Kidney (tissue), 14 donors: ENCODE measurements around the gene TRPV5. TPM values are rescaled to one million over a fixed set of nuclear protein-coding genes. Genes with fewer than 3 reads are reported as not detected.

Experiments used
- DNase-seq, 5 donors: peaks; one replicate each; pipeline ENCODE4 v3.0.0-alpha.2; 2013 to 2020
- FAIRE-seq: peaks from 2 replicates; lab custom pipeline; 2012; peaks lifted over from hg19 to GRCh38; lab: Jason Lieb, UNC
- H3K27ac ChIP-seq, 2 donors: one replicate each; pipeline ENCODE4 v1.7.0; 2013; ENCODE audit warnings: low read depth in 2 of 2, low read length in 2 of 2, inconsistent platforms in 1 of 2
- H3K27me3 ChIP-seq: one replicate; pipeline ENCODE4 v1.7.1; 2013; ENCODE audit warnings: low read length, inconsistent platforms; ENCODE audit not compliant: control insufficient read depth, insufficient read depth
- H3K36me3 ChIP-seq, 3 donors: one replicate each; pipeline versions ENCODE4 v1.7.0 to v1.7.1; 2013; ENCODE audit warnings: low read length in 3 of 3, control low read depth in 1 of 3, inconsistent platforms in 1 of 3; ENCODE audit not compliant: insufficient read depth in 3 of 3, control insufficient read depth in 2 of 3
- H3K4me1 ChIP-seq, 3 donors: one replicate each; pipeline versions ENCODE4 v1.7.0 to v1.7.1; 2013; ENCODE audit warnings: low read length in 3 of 3, inconsistent platforms in 1 of 3, low read depth in 1 of 3; ENCODE audit not compliant: control insufficient read depth in 2 of 3, insufficient read depth in 2 of 3
- H3K4me3 ChIP-seq, 3 donors: one replicate each; pipeline versions ENCODE4 v1.7.0 to v1.8.1; 2013; ENCODE audit warnings: low read length in 3 of 3, control low read depth in 1 of 3, inconsistent platforms in 1 of 3
- H3K9ac ChIP-seq, 3 donors: one replicate each; pipeline versions ENCODE4 v1.7.0 to v1.7.1; 2013; ENCODE audit warnings: low read length in 3 of 3, control low read depth in 1 of 3, inconsistent platforms in 1 of 3
- H3K9me3 ChIP-seq, 3 donors: one replicate each; pipeline versions ENCODE4 v1.7.0 to v1.7.1; 2013; ENCODE audit warnings: low read length in 3 of 3, control low read depth in 1 of 3, inconsistent platforms in 1 of 3; ENCODE audit not compliant: control insufficient read depth in 2 of 3, insufficient read depth in 1 of 3
- intact Hi-C: fragments of 100-400 bp; cut with DNase I; formaldehyde crosslinking; loops from one replicate; pipeline ENCODE4 v1.11.1; 2022
- polyA plus RNA-seq: library from polyadenylated mRNA; stranded (reverse); fragments of 350-450 nt; fragmentation: Illumina TruSeq; extraction: RNeasy Lipid Tissue Mini Kit (QIAGEN cat#74804); gene quantifications from one replicate; pipeline ENCODE4 v1.2.3, GENCODE V29; 2014; ENCODE audit warnings: low read depth, low replicate concordance; ENCODE audit not compliant: insufficient read depth
- total RNA-seq: library from RNA; stranded (reverse); fragmentation: NEBNext Ultra II Directional; extraction: Animal tissue kit (Norgen Biotek cat#: 25700); gene quantifications from one replicate; pipeline ENCODE4 v1.2.1, GENCODE V29; 2021
- TF ChIP-seq, protein P1 (sequence below): IDR thresholded peaks from 3 replicates; pipeline ENCODE4 v1.5.1; 2012; ENCODE audit warnings: mild to moderate bottlenecking, moderate library complexity, borderline replicate concordance; ENCODE audit not compliant: insufficient read depth; ENCODE audit errors: extremely low read depth
- donor health status: control.
- donor health status: control.
- donor health status: control.
- donor health status: control.
- donor health status: control.
- donor health status: DM: yes; HTN: yes; CAD: no.
- donor health status: Normal renal cell carcinoma (clear cell type).

TRPV5 gene
- total and polyA plus RNA-seq, 2 donors from 2014 or later: 1.3 to 1.4 TPM

DNA sequence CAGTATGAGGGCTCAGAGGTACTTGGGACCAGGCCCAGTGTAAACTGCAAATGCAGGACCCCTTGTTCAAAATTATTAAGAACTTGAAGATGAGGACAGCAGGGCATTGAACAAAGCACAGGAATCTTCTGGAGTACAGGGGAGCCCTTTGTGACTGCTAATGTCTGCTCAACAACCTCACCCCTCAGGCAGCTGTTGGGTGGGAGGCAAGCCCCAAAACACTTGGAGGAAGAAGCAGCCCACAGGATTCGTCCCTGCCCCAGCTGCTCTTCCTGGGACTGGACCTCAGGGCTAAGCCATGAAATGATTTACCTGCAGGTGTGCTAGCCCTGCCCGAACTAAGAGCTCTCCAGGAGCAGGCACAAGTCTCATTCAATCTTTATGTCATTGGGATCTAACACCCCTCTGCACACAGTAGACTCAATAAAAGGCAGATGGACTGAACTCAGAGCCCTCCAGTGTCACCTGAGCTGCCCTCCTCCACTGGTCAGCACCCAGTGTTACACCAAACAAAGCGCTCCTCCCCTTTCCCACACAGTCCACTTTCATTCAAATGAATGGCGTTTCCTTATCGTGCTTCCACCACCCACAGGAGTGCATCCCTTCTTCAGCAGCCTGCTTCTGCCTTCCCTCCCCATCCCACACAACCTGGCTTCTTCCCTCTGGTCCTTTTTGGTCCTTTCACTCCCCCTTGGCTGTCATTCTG is 1.0 kb downstream of the TRPV5 start:
- intact Hi-C loops: no loop called here
- Histone ChIP-seq H3K36me3 (no peaks in the 10 kb centered on the region), H3K9me3 (no peaks in the 10 kb centered on the region), H3K27me3 (no peaks in the 10 kb centered on the region), H3K9ac (no peak overlapping the region), H3K4me3 (no peak overlapping the region), H3K4me1 (peaks cover 0 to 2% (median 0%) of the 10 kb centered on the region in 3 donors), H3K27ac (no peak overlapping the region)
- TF ChIP-seq, protein P1, sequence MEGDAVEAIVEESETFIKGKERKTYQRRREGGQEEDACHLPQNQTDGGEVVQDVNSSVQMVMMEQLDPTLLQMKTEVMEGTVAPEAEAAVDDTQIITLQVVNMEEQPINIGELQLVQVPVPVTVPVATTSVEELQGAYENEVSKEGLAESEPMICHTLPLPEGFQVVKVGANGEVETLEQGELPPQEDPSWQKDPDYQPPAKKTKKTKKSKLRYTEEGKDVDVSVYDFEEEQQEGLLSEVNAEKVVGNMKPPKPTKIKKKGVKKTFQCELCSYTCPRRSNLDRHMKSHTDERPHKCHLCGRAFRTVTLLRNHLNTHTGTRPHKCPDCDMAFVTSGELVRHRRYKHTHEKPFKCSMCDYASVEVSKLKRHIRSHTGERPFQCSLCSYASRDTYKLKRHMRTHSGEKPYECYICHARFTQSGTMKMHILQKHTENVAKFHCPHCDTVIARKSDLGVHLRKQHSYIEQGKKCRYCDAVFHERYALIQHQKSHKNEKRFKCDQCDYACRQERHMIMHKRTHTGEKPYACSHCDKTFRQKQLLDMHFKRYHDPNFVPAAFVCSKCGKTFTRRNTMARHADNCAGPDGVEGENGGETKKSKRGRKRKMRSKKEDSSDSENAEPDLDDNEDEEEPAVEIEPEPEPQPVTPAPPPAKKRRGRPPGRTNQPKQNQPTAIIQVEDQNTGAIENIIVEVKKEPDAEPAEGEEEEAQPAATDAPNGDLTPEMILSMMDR: no peak
- DNase-seq (no peak), FAIRE-seq (no peak)

DNA sequence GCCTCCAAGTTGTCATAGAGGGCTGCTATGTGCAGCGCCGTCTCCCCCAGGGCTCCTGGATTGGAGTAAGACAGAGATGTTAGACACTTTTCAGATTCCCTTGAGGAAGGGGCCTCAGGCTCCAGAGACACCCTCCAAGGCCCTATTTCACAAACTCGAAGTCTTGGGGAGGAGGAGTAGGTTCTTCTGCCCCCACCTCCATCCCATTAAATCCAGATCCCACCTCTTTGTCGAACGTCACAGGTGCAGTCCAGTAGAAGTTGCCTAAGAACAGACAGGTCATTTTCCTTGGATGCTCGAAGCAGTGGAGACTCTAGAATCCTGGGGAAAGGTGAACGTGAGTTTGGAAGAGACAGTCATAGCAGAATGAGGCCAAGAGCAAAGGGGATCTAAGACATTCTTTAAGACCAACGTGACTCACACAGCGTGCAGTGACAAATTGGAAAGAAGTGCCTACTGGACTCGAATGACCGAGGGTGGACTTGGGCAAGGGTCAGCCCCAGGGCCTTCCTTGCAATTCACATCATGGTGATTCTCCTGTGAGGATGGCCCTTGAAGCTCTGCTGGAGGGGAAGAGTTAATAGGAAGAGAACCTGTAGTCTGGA is 3.3 kb downstream of the TRPV5 start:
- no peaks in the 10 kb centered on the region for H3K4me1 ChIP-seq
- H3K4me3 ChIP-seq: no peak overlapping the region
- intact Hi-C loops: no loop called here
- FAIRE-seq (no peak), DNase-seq (no peak)
- no peaks in the 10 kb centered on the region for H3K36me3 ChIP-seq
- H3K27me3 ChIP-seq: no peaks in the 10 kb centered on the region
- no peak overlapping the region for H3K9ac ChIP-seq
- no peaks in the 10 kb centered on the region for H3K9me3 ChIP-seq
- TF ChIP-seq, protein P1: no peak
- no peak overlapping the region for H3K27ac ChIP-seq

DNA sequence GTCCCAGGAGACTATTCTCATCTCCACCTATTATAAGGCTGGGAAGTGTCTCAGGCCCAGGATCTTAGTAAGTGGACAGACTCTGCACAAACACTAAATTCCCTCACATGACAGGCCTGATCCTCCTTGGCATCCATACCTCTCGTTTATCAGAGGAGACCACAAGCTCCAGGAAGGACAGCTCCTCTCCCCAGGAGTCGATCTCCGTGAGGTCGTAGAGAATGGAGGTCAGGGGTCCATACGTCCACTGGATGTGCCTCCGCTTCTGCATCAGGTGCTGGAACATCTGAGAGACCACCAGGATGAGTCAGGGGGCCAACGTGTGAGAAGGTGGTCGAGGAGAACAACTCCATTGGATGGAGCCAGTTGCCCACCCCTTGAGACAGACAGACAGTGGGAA is 5.6 kb downstream of the TRPV5 start:
- Histone ChIP-seq H3K9me3 (no peaks in the 10 kb centered on the region), H3K36me3 (no peaks in the 10 kb centered on the region), H3K27me3 (no peaks in the 10 kb centered on the region), H3K4me1 (no peaks in the 10 kb centered on the region), H3K9ac (no peak overlapping the region), H3K4me3 (no peak overlapping the region), H3K27ac (no peak overlapping the region)
- TF ChIP-seq, protein P1: no peak
- DNase-seq (no peak), FAIRE-seq (no peak)
- intact Hi-C loops: no loop called here
